GM21529 (cell line): ENCODE measurements around the gene EYS.

Experiments
- ATAC-seq: cut with Tn5 transposase; IDR thresholded peaks from one replicate; pipeline ENCODE4 v1.9.1; 2021; ENCODE audit not compliant: unreplicated experiment

The EYS gene

GRCh38 chr6:64750910-64751309, 956.1 kb downstream of the EYS start:
- no peak for ATAC-seq

DNA sequence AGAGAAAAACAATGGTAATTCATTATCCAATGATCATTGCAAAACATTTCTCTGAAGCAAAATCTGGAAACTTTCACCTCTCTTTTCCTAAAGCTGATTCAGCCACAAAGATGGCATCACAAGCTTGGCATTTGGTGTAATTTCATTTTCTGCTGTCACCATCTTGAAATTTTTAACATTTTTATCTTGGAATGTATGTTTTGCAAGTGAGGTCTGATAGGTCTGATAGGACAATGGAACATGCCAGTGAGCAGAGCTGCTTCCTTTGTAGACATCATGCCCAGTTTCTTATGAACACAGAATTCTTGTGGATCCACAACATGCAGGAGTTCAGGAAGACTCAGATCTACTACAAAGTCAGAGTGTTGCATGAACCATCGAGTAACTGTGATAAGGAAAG, 969.6 kb downstream of the EYS start:
- no peak for ATAC-seq

DNA sequence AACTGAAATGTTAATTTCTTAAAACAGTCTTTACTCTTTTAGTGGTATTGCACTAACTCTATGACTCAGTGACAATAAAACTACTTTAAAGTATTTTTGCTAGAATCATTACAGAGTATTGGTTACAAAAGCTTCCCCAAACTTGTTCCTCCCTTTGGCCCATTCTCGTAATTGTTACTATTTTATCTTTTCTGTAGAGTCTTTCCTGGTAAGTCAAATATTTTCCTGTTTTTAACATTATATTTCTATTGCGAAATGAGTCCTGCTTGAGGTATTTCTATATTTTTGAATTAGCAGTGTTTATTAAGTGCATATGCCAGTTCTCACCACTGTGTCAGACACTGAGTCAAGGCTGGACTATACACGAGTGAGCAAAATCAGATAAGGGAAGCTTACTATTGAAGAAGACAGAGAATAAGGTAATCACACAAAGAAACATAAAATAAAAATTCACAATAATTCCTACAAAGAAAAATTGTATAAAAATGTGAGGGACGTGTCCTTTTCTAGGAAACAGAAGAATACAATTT, 970.5 kb downstream of the EYS start:
- ATAC-seq, result no peak

DNA sequence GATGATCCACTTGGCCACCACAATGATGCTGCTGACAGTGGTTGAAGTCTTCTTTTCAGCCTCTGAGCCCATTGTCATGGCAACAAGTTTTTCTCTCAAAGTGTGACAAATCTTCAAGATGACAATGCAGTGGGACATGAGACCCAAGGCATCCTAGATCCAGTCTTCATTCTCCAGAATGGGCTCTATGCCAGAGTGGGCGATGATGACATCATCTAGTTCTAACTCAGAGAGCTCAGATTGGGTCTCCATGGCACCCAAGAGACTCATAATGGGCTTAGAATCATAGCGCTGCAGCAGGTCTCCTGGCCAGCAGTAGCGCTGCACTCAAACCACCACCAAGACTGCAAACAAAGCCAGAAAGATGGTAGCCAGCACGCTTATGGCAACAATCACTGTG, 973.6 kb downstream of the EYS start:
- ATAC-seq, result no peak

- ATAC-seq, result no peak
These were observed 974.1 kb downstream of the EYS start for GRCh38 chr6:64732888-64733287.

DNA sequence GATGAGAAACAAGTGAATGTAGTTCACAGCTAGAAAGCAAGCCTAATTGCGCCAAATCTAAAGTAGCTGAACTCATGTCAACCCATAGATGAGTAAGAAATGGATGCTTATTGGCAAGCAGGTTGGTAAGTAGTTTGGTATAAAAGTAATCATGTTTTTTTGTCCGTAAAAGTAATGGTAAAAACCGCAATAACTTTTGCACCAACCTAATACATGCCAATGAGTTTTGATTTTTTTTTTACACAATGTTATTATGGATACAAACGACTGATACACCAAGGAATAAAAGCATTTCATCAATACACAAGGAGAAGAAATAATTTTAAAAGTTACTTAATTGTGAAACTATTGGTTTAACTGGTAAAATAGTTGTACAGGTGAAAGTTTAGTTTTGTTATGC, 977.5 kb downstream of the EYS start:
- ATAC-seq, result no peak

- no peak for ATAC-seq
These were observed 980.0 kb downstream of the EYS start for GRCh38 chr6:64727075-64727474.

- no peak for ATAC-seq
These were observed 982.9 kb downstream of the EYS start for GRCh38 chr6:64724091-64724490.

GRCh38 chr6:64723327-64724058, 983.5 kb downstream of the EYS start:
- no peak for ATAC-seq

DNA sequence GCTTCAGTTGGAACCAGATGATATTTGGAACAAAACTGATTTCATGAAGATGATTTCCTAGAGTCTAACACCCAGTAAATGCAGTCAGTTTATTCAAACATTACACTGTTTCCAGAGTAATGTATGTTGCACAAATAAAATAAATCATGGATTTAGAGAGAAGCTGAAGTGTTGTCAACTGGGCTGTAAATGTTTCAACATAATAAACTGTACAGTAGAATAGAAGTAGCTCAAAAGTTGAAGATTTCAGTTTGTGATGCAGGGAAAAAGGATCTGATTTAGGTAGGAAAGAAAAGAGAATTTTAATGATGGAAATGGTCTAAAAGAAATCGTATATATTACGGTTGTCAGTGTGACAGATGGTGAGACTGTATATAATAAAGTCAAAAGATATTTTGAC, 985.2 kb downstream of the EYS start:
- no peak for ATAC-seq

GRCh38 chr6:64717281-64717680, 989.7 kb downstream of the EYS start:
- ATAC-seq, result no peak

GRCh38 chr6:64715624-64716023, 991.4 kb downstream of the EYS start:
- ATAC-seq, result no peak

- ATAC-seq, result no peak
These were observed 993.0 kb downstream of the EYS start for GRCh38 chr6:64714073-64714472.

DNA sequence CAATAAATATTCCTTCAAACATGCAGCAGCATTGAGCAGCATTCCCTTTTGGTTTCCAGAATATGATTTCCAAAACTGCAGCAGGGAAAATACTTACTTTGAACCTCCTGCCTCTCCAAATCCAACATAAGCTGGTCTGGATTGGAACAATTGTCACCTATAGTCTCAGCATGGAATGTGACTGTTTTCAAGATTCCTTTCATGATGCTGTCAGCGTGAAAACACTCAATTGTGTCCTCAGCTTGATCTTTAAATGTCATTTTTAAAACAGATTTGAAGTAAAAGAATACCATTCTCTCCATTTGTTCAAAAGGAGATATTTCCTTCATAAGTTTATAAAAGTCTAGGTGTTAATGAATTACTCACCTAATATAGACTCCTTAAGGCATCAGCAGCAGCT, 993.9 kb downstream of the EYS start:
- no peak for ATAC-seq

GRCh38 chr6:64712606-64713005, 994.4 kb downstream of the EYS start:
- no peak for ATAC-seq

DNA sequence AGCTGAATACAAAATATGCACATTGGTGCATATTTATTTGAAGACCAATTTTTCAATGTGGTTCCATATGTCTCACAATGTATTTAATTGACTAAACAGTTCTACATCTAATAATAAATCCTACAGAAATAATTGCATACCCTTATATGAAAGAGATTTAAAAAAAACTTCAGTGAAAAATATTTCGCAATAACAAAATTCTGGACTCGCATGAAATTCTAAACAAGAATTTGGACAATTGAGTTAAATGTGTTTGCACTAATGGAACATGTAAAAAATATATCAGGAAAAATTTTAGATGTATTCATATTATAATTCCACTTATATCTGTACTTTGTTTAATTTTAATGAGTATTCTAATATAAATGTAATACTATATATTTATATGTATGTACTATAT, 1003.1 kb downstream of the EYS start:
- ATAC-seq, result no peak

DNA sequence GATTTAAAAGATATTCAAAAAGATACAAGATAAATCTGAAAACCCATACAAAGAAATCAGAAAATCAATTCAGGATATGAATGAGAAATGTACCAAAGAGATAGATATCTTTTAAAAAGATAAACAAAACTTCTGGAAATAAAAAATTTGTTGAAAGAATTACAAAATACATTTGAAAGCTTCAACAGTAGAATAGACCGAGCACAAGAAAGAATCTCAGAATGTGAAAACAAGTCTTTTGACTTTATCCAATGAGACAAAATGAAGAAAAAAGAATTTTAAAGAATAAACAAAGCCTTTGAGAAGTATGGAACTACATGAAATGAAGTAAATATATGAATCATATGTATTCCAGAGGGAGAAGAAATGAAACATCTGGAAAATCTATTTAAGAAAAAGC, 1011.0 kb downstream of the EYS start:
- no peak for ATAC-seq

- ATAC-seq, result no peak
These were observed 1012.7 kb downstream of the EYS start for GRCh38 chr6:64694356-64694755.

DNA sequence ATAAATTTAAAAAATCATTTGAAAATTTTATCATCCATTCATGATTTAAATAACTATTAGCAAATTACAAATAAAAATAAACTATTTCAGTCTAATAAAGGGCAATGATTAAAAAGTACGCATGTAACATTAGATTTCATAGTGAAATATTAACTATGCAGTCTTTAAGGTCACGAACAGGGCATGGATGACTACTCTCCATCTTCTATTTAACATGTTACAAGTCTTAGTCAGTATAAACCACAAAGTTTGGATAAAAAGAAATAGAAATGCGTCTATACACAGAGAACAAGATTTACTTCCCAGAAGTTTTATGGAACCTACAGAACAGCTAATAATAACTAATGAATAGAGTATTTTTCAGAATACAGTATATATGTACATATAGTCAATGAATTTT, 1016.0 kb downstream of the EYS start:
- no peak for ATAC-seq

DNA sequence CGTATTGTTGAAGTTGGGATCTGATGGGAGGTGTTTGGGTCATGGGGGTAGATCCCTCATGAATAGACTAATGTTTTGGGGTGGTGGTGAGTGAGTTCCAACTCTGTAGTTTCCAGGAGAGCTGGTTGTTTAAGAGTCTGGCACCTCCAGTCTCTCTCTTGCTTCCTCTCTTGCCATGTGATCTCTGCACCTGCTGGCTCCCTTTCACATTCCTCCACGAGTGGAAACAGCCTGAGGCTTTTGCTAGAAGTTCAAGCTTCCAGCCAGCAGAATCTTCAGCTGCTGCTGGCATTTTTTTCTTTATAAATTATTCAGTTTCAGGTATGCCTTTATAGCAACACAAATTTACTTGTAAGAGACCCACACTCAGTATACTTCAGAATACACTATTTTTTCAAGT, 1021.6 kb downstream of the EYS start:
- no peak for ATAC-seq

DNA sequence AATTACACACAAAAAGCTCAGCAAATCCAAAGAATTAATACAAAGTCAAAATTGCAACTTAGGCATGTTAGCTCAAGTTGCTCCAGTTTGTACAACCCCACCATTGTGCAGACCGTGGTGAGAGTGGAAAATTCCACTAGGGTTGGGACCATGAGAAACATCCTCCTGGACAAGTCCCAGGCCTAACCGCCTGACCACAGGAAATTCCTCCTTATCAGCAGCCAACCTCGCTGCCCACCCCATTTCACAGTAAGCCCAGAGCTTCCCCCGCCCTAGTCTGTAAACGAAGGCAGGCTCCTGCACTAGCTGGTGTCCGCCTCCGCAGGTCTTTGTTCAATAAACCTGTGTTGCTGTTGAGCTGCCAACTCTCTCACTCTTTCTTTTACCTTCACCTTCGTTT, 1023.3 kb downstream of the EYS start:
- ATAC-seq, result no peak

- ATAC-seq, result no peak
These were observed 1025.4 kb downstream of the EYS start for GRCh38 chr6:64681416-64682160.
